Left lung (tissue), 10 donors: Measurements from ENCODE around the gene QRICH2. TPM values are rescaled to one million over a fixed set of nuclear protein-coding genes. Genes with fewer than 3 reads are reported as not detected.

ENCODE experiments used
- ATAC-seq: fragments of 200-7000 bp; cut with Tn5 transposase; one replicate; pipeline ENCODE4 v1.9.1; 2020; ENCODE audit warnings: moderate library complexity
- DNase-seq, 4 donors: peaks; one replicate each; pipeline ENCODE4 v3.0.0-alpha.2; 2013 to 2020
- H3K27ac ChIP-seq, 2 donors: fragments of 200-600 bp; sonication (generic) in 1 of 2; one replicate each; pipeline versions ENCODE4 v1.5.0 to v1.8.0; 2020 to 2021
- H3K27me3 ChIP-seq, 2 donors: fragments of 200-600 bp; sonication (generic) in 1 of 2; one replicate each; pipeline versions ENCODE4 v1.5.0 to v1.8.0; 2020 to 2021
- H3K36me3 ChIP-seq, 2 donors: fragments of 200-600 bp; sonication (generic) in 1 of 2; one replicate each; pipeline versions ENCODE4 v1.5.0 to v1.8.0; 2020 to 2021
- H3K4me1 ChIP-seq, 2 donors: fragments of 200-600 bp; one replicate each; pipeline ENCODE4 v1.8.0; 2021
- H3K4me3 ChIP-seq, 2 donors: fragments of 200-600 bp; sonication (generic) in 1 of 2; one replicate each; pipeline versions ENCODE4 v1.5.0 to v1.8.0; 2020 to 2021; ENCODE audit warnings: mild to moderate bottlenecking in 1 of 2
- H3K9me3 ChIP-seq, 2 donors: fragments of 200-600 bp; sonication (generic) in 1 of 2; one replicate each; pipeline versions ENCODE4 v1.5.0 to v1.8.0; 2020 to 2021
- intact Hi-C, 2 donors: fragments of 100-400 bp; cut with DNase I; formaldehyde crosslinking; loops; one replicate each; pipeline versions ENCODE4 v1.11.2 to v1.14.2; 2022
- polyA plus RNA-seq, 6 donors: library from polyadenylated mRNA; unstranded; fragments of 120-200 nt; gene quantifications; one replicate each; pipeline ENCODE4 v1.2.1, GENCODE V29; 2013; ENCODE audit not compliant: insufficient read length in 6 of 6
- total RNA-seq, 2 donors: library from RNA; stranded (reverse); fragmentation: NEBNext Ultra II Directional; extraction: Animal tissue kit (Norgen Biotek cat#: 25700); gene quantifications; one replicate each; pipeline ENCODE4 v1.2.1, GENCODE V29; 2021
- TF ChIP-seq, protein P1 (sequence below), 2 donors: fragments of 200-600 bp; sonication (generic) in 1 of 2; IDR thresholded peaks; one replicate each; pipeline versions ENCODE4 v1.5.0 to v1.8.0; 2021; ENCODE audit warnings: antibody characterized with exemption in 2 of 2
- donor health status: DM: no; HTN: yes; CAD: no.
- donor health status: DM: no; HTN: no; CAD: no.

QRICH2 gene
- total and polyA plus RNA-seq, 8 donors: 2.8 to 10.6 (median 7.5) TPM

DNA sequence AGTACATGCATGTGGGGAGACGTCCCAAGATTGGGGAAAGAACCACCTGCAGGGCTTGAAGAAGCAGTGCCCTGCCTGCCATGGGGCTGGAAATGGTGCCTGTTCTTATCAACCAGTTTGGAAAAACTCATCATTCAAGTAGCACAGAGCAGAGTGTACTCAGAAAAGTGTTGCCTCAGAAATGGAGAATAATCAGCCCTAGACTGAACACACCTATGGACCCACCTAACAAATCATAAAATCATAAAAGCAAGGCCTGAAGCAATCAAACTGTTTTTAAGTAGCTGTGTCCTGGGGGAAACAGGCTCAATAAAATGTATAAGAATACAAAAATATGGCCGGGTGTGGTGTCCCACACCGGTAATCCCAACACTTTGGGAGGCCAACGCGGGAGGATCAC, 11.2 kb downstream of the QRICH2 start:
- Histone ChIP-seq H3K4me3 (no peak overlapping the region), H3K4me1 (no peaks in the 10 kb centered on the region), H3K27ac (no peak overlapping the region), H3K36me3 (peaks cover 0 to 9% of the 10 kb centered on the region in 2 donors), H3K27me3 (no peaks in the 10 kb centered on the region), H3K9me3 (no peaks in the 10 kb centered on the region)
- intact Hi-C loops: no loop called here
- DNase-seq (peak in 1 of 4 donors; percentile 21), ATAC-seq (no peak)
- TF ChIP-seq, protein P1, sequence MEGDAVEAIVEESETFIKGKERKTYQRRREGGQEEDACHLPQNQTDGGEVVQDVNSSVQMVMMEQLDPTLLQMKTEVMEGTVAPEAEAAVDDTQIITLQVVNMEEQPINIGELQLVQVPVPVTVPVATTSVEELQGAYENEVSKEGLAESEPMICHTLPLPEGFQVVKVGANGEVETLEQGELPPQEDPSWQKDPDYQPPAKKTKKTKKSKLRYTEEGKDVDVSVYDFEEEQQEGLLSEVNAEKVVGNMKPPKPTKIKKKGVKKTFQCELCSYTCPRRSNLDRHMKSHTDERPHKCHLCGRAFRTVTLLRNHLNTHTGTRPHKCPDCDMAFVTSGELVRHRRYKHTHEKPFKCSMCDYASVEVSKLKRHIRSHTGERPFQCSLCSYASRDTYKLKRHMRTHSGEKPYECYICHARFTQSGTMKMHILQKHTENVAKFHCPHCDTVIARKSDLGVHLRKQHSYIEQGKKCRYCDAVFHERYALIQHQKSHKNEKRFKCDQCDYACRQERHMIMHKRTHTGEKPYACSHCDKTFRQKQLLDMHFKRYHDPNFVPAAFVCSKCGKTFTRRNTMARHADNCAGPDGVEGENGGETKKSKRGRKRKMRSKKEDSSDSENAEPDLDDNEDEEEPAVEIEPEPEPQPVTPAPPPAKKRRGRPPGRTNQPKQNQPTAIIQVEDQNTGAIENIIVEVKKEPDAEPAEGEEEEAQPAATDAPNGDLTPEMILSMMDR (IDR thresholded peaks at IDR 0.05): no peak

DNA sequence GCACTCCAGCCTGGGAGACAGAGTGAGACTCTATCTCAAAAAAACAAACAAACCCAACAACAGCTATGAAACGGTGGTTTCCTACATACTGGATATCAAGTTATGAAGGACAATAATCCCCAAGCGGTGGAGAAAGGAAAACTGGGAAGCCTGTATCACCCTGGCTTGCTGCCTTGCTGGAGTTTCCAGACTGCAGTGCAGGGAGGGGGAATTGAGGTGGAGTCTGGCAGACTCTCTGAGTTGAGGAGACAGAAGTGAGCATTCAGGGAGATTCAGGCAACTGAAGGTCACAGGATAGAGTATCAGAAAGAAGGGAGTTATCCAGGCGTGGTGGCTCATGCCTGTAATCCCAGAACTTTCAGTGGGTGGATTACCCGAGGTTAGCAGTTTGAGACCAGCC, 11.9 kb downstream of the QRICH2 start:
- no peak for ATAC-seq
- TF ChIP-seq, protein P1 (IDR thresholded peaks at IDR 0.05): no peak
- DNase-seq: no peak
- Histone ChIP-seq H3K27ac (no peak overlapping the region), H3K9me3 (no peaks in the 10 kb centered on the region), H3K4me3 (no peak overlapping the region), H3K36me3 (peaks cover 0 to 15% of the 10 kb centered on the region in 2 donors), H3K4me1 (no peaks in the 10 kb centered on the region), H3K27me3 (no peaks in the 10 kb centered on the region)
- intact Hi-C loops: no loop called here

DNA sequence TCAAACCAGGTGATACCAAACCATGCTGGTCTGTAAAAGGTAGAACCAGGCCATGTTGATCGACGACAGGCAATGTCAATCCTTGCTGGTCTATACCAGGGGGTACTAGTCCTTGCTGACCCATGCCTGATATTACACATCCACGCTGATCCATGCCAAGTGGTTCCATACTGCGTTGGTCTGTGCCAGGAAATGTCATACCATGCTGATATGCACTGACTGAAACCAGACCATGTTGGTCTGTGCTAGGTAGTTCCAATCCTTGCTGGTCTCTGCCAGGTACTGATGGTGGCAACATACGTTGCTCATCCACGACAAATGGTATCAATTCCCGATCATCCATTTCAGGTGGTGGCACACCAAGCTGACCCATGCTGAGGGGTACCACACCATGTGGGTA, 15.0 kb downstream of the QRICH2 start:
- Histone ChIP-seq H3K9me3 (no peaks in the 10 kb centered on the region), H3K27me3 (no peaks in the 10 kb centered on the region), H3K27ac (no peak overlapping the region), H3K36me3 (peaks cover 0 to 19% of the 10 kb centered on the region in 2 donors), H3K4me3 (no peak overlapping the region), H3K4me1 (no peaks in the 10 kb centered on the region)
- intact Hi-C loops: no loop called here
- ATAC-seq (no peak), DNase-seq (no peak)
- TF ChIP-seq, protein P1 (IDR thresholded peaks at IDR 0.05): no peak

DNA sequence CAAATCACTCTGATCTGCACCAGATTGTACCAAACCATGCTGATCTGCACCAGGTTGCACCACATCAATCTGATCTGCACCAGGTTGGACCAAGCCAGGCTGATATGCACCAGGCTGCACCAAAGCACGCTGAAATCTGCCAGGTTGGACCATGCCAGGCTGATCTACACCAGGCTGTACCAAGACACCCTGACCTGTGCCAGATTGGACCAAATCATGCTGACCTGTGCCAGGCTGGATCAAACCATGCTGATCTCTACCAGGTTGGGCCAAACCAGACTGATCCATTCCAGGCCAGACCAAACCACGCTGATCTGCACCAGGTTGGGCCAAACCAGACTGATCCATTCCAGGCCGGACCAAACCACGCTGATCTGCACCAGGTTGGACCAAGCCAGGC, 15.5 kb downstream of the QRICH2 start:
- no peaks in the 10 kb centered on the region for H3K27me3 ChIP-seq
- no peaks in the 10 kb centered on the region for H3K4me1 ChIP-seq
- TF ChIP-seq, protein P1 (IDR thresholded peaks at IDR 0.05): no peak
- DNase-seq (peak in 1 of 4 donors; percentile 19), ATAC-seq (no peak)
- H3K9me3 ChIP-seq: no peaks in the 10 kb centered on the region
- intact Hi-C loops: no loop called here
- no peak overlapping the region for H3K27ac ChIP-seq
- no peak overlapping the region for H3K4me3 ChIP-seq
- peaks cover 0 to 19% of the 10 kb centered on the region in 2 donors for H3K36me3 ChIP-seq

DNA sequence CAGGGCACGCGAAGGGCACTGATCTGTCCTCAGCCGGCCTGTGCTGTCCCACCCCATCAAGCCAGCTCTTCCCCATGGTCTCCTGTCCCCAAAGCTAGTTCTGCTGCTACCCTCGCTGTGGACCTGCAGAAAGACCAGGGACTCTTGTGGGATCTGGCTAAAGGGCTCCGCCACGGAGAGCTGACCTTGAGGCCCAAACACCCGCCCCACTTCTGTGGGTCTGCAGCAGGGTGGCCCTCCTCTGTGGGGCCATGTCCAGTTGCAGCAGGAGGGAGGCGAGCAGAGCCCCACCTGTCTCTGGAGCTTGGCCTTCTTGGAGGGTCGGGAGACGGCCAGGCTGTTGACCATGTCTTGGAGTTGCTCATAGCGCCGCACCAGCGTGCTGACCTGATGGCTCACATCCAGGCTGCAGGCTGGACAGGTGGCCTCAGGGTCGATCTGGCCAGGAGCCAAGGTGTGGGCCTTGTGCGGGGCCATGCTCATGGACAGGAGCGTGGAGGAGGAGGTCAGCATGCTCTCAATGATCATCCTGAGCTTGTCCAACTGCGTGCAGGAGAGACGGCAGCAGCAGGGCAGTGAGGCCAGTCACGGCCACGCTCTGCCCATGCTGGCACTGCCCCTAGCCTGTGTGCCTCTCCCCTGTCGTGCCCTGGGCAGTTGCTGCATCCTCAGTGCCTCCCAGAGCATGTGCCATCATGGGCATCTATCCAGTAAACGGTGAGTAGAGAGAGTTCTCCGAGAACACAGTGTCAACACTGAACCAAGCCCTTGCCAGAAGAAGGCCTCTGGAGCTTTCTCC, 26.3 kb downstream of the QRICH2 start:
- ATAC-seq (no peak), DNase-seq (no peak)
- H3K27ac ChIP-seq: no peak overlapping the region
- intact Hi-C loops: loop anchor here in 1 of 2 donors (5.0 kb wide), 1 partner anchor 159 kb away; no protein-coding TSS in a partner anchor
- H3K4me1 ChIP-seq: peaks cover 0 to 7% of the 10 kb centered on the region in 2 donors
- TF ChIP-seq, protein P1 (IDR thresholded peaks at IDR 0.05): no peak
- no peaks in the 10 kb centered on the region for H3K27me3 ChIP-seq
- no peaks in the 10 kb centered on the region for H3K36me3 ChIP-seq
- H3K4me3 ChIP-seq: no peak overlapping the region
- no peaks in the 10 kb centered on the region for H3K9me3 ChIP-seq
